ENCODE measurements around the gene SAMD4A.

Gene SAMD4A

GRCh38 chr14:54653712-54654469, 87.0 kb downstream of the SAMD4A start:
- peak; percentile 67 for DNase-seq (ENCODE audit: low read depth, low spot score)

GRCh38 chr14:54654605-54655004, 87.7 kb downstream of the SAMD4A start:
- no peak for DNase-seq (ENCODE audit: low read depth, low spot score)

DNA sequence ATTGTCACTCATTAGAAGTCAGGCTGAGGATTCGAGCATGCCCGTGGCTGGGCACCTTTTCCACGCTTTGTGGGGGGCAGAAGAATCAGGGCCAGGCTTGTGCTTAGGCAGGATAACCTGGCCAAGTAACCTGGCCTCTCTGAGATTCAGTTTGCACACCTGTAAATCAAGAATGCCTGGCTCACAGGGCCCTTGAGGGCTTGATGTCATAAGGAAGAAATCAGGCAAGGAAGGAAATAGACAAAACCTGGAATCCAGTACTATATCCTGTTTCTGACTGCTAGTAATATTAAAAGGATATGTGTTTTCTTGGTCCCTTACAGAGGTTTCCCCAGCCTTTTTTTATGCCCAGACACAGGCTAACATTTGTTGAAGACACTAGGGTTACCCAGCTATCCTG, 91.9 kb downstream of the SAMD4A start:
- DNase-seq (ENCODE audit: low read depth, low spot score) = no peak

GRCh38 chr14:54659365-54659764, 92.4 kb downstream of the SAMD4A start:
- DNase-seq (ENCODE audit: low read depth, low spot score) = no peak

DNA sequence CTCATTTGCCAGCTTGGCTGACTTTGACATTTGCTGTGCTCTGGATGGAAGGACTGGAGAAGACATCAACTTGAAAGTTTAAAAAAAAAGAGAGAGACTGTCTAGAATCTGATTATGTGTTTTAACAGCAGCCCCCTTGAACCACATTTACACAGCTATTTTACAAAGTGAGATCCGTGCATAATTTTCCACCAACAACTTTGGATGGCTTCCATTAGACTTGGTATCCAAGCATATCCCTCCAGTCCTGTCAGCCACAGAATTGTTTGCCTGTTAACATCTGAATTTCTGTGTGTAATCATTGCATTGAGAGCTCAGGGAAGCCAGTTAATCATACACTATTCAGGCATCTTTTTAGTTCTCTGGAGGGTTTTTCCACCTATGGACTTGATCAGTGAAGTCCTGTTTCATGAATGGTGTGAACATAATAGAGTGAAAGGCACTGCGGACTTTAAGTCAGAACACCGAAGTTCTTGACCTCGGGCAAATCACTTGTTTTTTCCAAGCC, 93.7 kb downstream of the SAMD4A start:
- DNase-seq (ENCODE audit: low read depth, low spot score) = no peak

DNA sequence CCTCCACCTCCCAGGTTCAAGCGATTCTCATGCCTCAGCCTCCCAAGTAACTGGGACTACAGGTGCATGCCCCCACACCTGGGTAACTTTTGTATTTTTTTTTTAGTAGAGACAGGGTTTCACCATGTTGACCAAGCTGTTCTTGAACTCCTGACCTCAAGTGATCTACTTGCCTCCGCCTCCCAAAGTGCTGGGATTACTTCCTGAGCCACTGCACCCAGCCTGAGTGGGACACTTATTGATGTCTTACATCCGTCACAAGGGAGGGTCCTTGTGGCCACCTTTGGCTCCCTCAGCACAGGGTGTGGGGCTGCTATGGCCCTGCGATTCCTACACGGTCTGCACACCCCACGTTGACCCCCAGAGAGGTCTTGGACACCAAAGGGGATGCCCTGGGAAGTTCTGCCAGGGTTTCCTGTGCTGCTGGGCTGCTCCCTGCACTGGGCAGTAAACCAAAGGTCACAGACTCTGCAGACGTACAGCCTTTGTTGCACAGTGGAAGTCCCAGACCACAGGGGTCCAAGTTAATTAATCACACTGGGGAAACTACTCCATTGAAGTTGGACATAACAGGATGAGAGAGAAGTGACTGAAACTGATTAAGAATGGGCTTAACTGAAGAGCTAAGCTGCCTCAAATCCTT, 95.7 kb downstream of the SAMD4A start:
- no peak for DNase-seq (ENCODE audit: low read depth, low spot score)

DNA sequence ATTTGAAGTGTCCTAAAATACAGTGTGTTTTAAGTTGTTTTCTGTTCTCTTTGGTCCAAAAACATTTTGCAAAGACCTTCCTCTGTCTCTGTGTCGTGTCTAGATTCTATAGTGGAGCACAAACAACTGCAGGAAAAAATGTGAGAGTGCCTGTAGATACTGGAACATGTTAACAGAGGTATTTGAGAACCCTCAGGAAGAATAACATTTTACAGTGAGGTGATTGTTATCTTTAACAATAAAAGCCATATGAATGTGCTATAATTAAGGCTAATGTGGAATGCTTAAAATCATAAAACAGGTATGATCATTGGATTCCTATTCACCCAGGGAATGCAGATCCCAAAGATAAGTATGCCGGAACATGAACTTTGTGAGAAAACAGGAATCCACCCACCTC, 98.0 kb downstream of the SAMD4A start:
- no peak for DNase-seq (ENCODE audit: low read depth, low spot score)

- no peak for DNase-seq (ENCODE audit: low read depth, low spot score)
These were observed 99.0 kb downstream of the SAMD4A start for GRCh38 chr14:54665946-54666345.

DNA sequence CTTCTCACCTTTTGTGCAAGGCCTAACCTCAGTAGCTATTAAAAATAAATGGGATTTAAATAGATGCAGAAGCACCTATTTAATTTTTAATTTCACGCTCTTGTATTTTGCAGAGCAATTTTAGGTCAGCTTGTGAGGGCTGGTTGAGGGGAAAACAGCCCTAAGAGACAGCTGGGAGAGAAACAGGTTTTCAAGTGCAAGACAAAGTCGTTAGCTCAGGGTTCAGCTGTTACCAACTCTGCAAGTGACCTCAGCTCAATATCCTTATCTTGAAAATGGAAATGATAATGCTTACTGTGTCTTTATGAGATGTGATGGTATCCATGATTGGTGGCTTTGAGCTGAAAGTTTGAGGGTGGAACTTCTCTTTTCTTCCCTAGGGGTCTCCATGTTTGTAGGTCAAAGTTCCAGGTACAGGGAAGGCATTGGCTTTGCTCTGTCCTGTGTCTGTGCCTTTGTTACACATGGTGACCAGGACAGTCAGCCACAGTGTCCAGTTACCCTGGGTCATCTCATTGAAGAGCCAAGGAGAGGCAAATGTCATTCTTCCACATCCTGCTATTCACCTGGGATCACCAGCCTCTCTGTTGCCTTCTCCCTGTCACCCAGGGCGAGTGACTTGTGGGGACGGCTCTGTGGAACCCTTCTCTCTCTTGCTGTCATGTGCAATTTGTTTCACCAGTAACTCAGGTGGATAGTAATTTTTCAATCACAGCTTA, 100.3 kb downstream of the SAMD4A start:
- no peak for DNase-seq (ENCODE audit: low read depth, low spot score)

GRCh38 chr14:54667764-54668163, 100.8 kb downstream of the SAMD4A start:
- no peak for DNase-seq (ENCODE audit: low read depth, low spot score)

GRCh38 chr14:54669721-54670561, 103.0 kb downstream of the SAMD4A start:
- peak; percentile 65 for DNase-seq (ENCODE audit: low read depth, low spot score)

GRCh38 chr14:54671537-54671936, 104.6 kb downstream of the SAMD4A start:
- no peak for DNase-seq (ENCODE audit: low read depth, low spot score)

- DNase-seq (ENCODE audit: low read depth, low spot score) = no peak
These were observed 105.3 kb downstream of the SAMD4A start for GRCh38 chr14:54672181-54672580.

GRCh38 chr14:54672688-54673087, 105.8 kb downstream of the SAMD4A start:
- no peak for DNase-seq (ENCODE audit: low read depth, low spot score)

DNA sequence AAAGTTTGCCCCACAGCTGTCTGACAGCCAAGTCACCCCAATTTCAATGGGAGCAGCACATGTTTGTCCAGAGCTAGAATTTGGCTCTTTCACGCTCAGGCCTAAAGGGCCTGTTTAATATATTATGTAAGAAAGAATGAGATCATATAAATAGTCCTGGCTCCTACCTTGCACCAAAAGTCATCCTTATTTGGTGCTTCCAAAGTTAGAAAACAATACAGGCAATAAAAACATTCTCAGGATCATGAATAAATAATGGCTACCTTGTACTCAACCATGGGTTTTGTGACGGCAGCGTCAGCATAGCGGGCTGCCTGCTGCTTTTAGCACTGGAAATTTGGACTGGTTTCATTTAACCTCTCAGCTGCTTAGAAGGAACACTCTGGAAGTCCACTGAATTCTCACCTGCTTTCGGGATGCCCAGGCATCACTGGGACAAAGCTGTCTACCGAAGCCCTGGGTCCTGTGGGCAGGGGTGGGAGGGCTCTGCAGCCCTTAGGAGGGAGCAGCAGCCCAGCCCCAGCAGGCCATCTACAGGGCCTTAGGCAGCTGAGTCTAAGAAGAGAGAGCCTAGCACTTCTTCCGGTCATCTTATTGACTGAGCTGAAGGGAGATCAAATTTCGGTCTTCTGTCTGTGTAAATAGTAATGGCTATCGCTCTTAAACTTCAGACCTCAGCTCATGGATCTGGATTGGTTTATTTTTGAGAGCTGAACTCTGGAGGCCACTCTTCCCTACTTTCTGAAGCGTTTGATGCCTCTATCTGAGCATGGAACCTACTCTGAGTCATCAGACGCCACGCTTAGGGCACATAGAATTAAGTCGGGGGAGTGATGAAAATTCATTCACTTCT, 106.5 kb downstream of the SAMD4A start:
- no peak for DNase-seq (ENCODE audit: low read depth, low spot score)

- DNase-seq (ENCODE audit: low read depth, low spot score) = no peak
These were observed 107.3 kb downstream of the SAMD4A start for GRCh38 chr14:54674046-54674741.

- DNase-seq (ENCODE audit: low read depth, low spot score) = no peak
These were observed 108.6 kb downstream of the SAMD4A start for GRCh38 chr14:54675236-54676128.

GRCh38 chr14:54676812-54677708, 110.1 kb downstream of the SAMD4A start:
- peak; percentile 62 for DNase-seq (ENCODE audit: low read depth, low spot score)

All from smooth muscle cell of the brain vasculature (primary cell).